ENCODE results near the gene NCSTN.

The NCSTN gene

DNA sequence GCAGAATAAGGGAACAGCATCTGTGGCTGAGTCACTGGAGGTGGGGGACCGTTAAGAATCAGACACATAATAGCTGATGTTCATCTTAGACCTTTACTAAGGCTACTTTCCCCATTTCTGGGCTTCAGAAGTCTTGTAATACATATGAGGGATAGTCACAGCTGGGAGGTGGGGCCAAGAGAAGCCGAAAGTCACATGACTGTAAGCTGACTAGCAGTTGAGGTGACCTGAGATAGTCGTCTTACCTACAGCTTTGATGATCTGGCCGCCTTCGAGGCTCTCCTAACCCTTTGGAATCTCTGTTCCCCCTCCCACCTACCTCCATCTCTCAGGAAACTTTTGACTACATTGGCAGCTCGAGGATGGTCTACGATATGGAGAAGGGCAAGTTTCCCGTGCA, 9.4 kb downstream of the NCSTN start:
- no peak overlapping the region for H3K9ac ChIP-seq (ENCODE audit: low read length)
- no peaks in the 10 kb centered on the region for H3K4me1 ChIP-seq (ENCODE audit: insufficient read depth, low read length)
- no peaks in the 10 kb centered on the region for H3K27me3 ChIP-seq (ENCODE audit: control insufficient read depth in 1 of 2, insufficient read depth in 2 of 2, low read length in 2 of 2)
- H3K27ac ChIP-seq (ENCODE audit: low read depth, low read length), result no peak overlapping the region
- no peak overlapping the region for H3K4me3 ChIP-seq (ENCODE audit: low read depth in 1 of 2, low read length in 2 of 2)
- H3K36me3 ChIP-seq (ENCODE audit: insufficient read depth, low read length), result peaks cover 96% of the 10 kb centered on the region
- no peaks in the 10 kb centered on the region for H3K9me3 ChIP-seq (ENCODE audit: low read length)

GRCh38 chr1:160353223-160353622, 10.0 kb downstream of the NCSTN start:
- no peaks in the 10 kb centered on the region for H3K9me3 ChIP-seq (ENCODE audit: low read length)
- no peaks in the 10 kb centered on the region for H3K27me3 ChIP-seq (ENCODE audit: control insufficient read depth in 1 of 2, insufficient read depth in 2 of 2, low read length in 2 of 2)
- peaks cover 96% of the 10 kb centered on the region for H3K36me3 ChIP-seq (ENCODE audit: insufficient read depth, low read length)
- no peaks in the 10 kb centered on the region for H3K4me1 ChIP-seq (ENCODE audit: insufficient read depth, low read length)
- no peak overlapping the region for H3K9ac ChIP-seq (ENCODE audit: low read length)
- H3K4me3 ChIP-seq (ENCODE audit: low read depth in 1 of 2, low read length in 2 of 2), result no peak overlapping the region
- no peak overlapping the region for H3K27ac ChIP-seq (ENCODE audit: low read depth, low read length)

GRCh38 chr1:160354388-160354985, 11.3 kb downstream of the NCSTN start:
- H3K27ac ChIP-seq (ENCODE audit: low read depth, low read length), result no peak overlapping the region

GRCh38 chr1:160357286-160358002, 14.3 kb downstream of the NCSTN start:
- Histone ChIP-seq H3K27me3 (ENCODE audit: control insufficient read depth in 1 of 2, insufficient read depth in 2 of 2, low read length in 2 of 2) (no peaks in the 10 kb centered on the region), H3K4me1 (ENCODE audit: insufficient read depth, low read length) (no peaks in the 10 kb centered on the region), H3K9ac (ENCODE audit: low read length) (no peak overlapping the region), H3K36me3 (ENCODE audit: insufficient read depth, low read length) (peaks cover 60% of the 10 kb centered on the region), H3K4me3 (ENCODE audit: low read depth in 1 of 2, low read length in 2 of 2) (no peak overlapping the region), H3K27ac (ENCODE audit: low read depth, low read length) (no peak overlapping the region), H3K9me3 (ENCODE audit: low read length) (no peaks in the 10 kb centered on the region)

More at GRCh38 chr1:160354388-160354985, 11.3 kb downstream of the NCSTN start:
- peaks cover 89% of the 10 kb centered on the region for H3K36me3 ChIP-seq (ENCODE audit: insufficient read depth, low read length)
- H3K4me3 ChIP-seq (ENCODE audit: low read depth in 1 of 2, low read length in 2 of 2), result no peak overlapping the region
- H3K9me3 ChIP-seq (ENCODE audit: low read length), result no peaks in the 10 kb centered on the region
- no peaks in the 10 kb centered on the region for H3K27me3 ChIP-seq (ENCODE audit: control insufficient read depth in 1 of 2, insufficient read depth in 2 of 2, low read length in 2 of 2)
- no peaks in the 10 kb centered on the region for H3K4me1 ChIP-seq (ENCODE audit: insufficient read depth, low read length)
- H3K9ac ChIP-seq (ENCODE audit: low read length), result no peak overlapping the region

DNA sequence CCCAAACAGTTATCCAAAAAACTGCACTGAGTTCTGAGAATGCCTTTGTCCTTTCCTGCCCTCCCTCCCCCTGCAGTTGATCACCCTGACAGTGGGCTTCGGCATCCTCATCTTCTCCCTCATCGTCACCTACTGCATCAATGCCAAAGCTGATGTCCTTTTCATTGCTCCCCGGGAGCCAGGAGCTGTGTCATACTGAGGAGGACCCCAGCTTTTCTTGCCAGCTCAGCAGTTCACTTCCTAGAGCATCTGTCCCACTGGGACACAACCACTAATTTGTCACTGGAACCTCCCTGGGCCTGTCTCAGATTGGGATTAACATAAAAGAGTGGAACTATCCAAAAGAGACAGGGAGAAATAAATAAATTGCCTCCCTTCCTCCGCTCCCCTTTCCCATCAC, 14.9 kb downstream of the NCSTN start:
- H3K27ac ChIP-seq (ENCODE audit: low read depth, low read length), result no peak overlapping the region
- no peaks in the 10 kb centered on the region for H3K9me3 ChIP-seq (ENCODE audit: low read length)

DNA sequence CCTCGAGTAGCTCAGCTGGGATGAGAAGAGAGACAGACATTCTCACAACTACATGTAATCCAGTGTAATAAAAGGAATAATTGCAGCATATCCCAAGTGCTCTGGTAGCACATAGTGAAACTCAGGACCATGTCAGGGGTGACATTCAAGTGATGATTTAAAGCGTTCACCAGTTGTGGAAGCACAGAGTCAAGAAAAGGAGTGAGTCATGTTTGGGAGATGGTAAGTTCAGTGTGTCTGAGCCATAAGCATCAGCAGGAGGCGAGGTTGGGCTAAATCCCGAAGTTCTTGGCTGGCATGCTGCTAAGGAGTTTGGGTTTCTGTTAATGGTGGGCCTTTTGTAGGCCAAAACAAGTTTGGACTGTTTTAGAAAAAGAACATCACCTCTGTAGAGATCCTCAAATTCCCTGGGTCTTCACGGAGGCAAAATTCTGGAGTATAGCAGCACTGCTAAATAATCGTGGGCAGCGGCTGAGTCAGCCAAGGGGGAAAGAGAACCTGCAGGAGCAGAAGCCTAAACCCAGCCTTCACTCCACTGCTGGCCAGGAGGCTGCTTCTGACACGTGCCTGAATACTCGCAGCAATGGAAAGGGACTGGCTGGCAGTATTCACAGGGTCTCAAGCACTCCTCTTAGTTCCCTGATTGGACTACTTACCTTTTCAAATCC, 16.5 kb downstream of the NCSTN start:
- no peaks in the 10 kb centered on the region for H3K27me3 ChIP-seq (ENCODE audit: control insufficient read depth in 1 of 2, insufficient read depth in 2 of 2, low read length in 2 of 2)
- H3K27ac ChIP-seq (ENCODE audit: low read depth, low read length), result no peak overlapping the region
- H3K36me3 ChIP-seq (ENCODE audit: insufficient read depth, low read length), result peaks cover 38% of the 10 kb centered on the region
- no peak overlapping the region for H3K9ac ChIP-seq (ENCODE audit: low read length)
- no peak overlapping the region for H3K4me3 ChIP-seq (ENCODE audit: low read depth in 1 of 2, low read length in 2 of 2)
- H3K9me3 ChIP-seq (ENCODE audit: low read length), result no peaks in the 10 kb centered on the region
- no peaks in the 10 kb centered on the region for H3K4me1 ChIP-seq (ENCODE audit: insufficient read depth, low read length)

More for the DNA sequence above, 14.9 kb downstream of the NCSTN start:
- no peak overlapping the region for H3K9ac ChIP-seq (ENCODE audit: low read length)
- no peaks in the 10 kb centered on the region for H3K4me1 ChIP-seq (ENCODE audit: insufficient read depth, low read length)
- no peak overlapping the region for H3K4me3 ChIP-seq (ENCODE audit: low read depth in 1 of 2, low read length in 2 of 2)
- peaks cover 54% of the 10 kb centered on the region for H3K36me3 ChIP-seq (ENCODE audit: insufficient read depth, low read length)
- no peaks in the 10 kb centered on the region for H3K27me3 ChIP-seq (ENCODE audit: control insufficient read depth in 1 of 2, insufficient read depth in 2 of 2, low read length in 2 of 2)

GRCh38 chr1:160360227-160360695, 17.1 kb downstream of the NCSTN start:
- no peak overlapping the region for H3K9ac ChIP-seq (ENCODE audit: low read length)
- H3K9me3 ChIP-seq (ENCODE audit: low read length), result no peaks in the 10 kb centered on the region
- H3K4me3 ChIP-seq (ENCODE audit: low read depth in 1 of 2, low read length in 2 of 2), result no peak overlapping the region
- H3K27me3 ChIP-seq (ENCODE audit: control insufficient read depth in 1 of 2, insufficient read depth in 2 of 2, low read length in 2 of 2), result no peaks in the 10 kb centered on the region
- H3K36me3 ChIP-seq (ENCODE audit: insufficient read depth, low read length), result peaks cover 32% of the 10 kb centered on the region
- H3K4me1 ChIP-seq (ENCODE audit: insufficient read depth, low read length), result no peaks in the 10 kb centered on the region
- no peak overlapping the region for H3K27ac ChIP-seq (ENCODE audit: low read depth, low read length)

DNA sequence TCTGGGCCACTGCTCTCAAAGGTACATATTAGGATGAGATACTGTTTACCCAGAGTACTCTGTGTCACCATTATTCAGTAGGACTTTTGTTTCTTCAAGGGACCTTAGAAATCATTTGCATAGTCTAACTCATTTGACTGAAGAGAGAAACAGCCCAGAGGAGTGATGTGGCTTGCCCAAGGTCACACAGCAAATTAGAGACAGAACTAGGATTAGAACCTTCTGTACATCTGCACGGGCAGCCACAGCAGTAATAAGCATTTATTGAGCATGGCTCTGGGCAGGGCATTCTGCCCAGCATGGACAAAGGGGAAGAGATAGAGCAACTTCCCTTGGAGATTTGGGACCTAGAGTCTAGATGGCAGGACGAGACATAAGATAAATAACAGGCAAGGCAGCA, 18.0 kb downstream of the NCSTN start:
- Histone ChIP-seq H3K4me3 (ENCODE audit: low read depth in 1 of 2, low read length in 2 of 2) (no peak overlapping the region), H3K9ac (ENCODE audit: low read length) (no peak overlapping the region), H3K27ac (ENCODE audit: low read depth, low read length) (no peak overlapping the region), H3K27me3 (ENCODE audit: control insufficient read depth in 1 of 2, insufficient read depth in 2 of 2, low read length in 2 of 2) (no peaks in the 10 kb centered on the region), H3K9me3 (ENCODE audit: low read length) (no peaks in the 10 kb centered on the region), H3K36me3 (ENCODE audit: insufficient read depth, low read length) (peaks cover 23% of the 10 kb centered on the region), H3K4me1 (ENCODE audit: insufficient read depth, low read length) (no peaks in the 10 kb centered on the region)

- Histone ChIP-seq H3K4me3 (ENCODE audit: low read depth in 1 of 2, low read length in 2 of 2) (no peak overlapping the region), H3K4me1 (ENCODE audit: insufficient read depth, low read length) (no peaks in the 10 kb centered on the region), H3K36me3 (ENCODE audit: insufficient read depth, low read length) (peaks cover 17% of the 10 kb centered on the region), H3K9me3 (ENCODE audit: low read length) (no peaks in the 10 kb centered on the region), H3K9ac (ENCODE audit: low read length) (no peak overlapping the region), H3K27me3 (ENCODE audit: control insufficient read depth in 1 of 2, insufficient read depth in 2 of 2, low read length in 2 of 2) (no peaks in the 10 kb centered on the region), H3K27ac (ENCODE audit: low read depth, low read length) (no peak overlapping the region)
Observed at GRCh38 chr1:160361814-160362167, 18.6 kb downstream of the NCSTN start.

- Histone ChIP-seq H3K27ac (ENCODE audit: low read depth, low read length) (no peak overlapping the region), H3K4me1 (ENCODE audit: insufficient read depth, low read length) (no peaks in the 10 kb centered on the region), H3K9ac (ENCODE audit: low read length) (no peak overlapping the region), H3K27me3 (ENCODE audit: control insufficient read depth in 1 of 2, insufficient read depth in 2 of 2, low read length in 2 of 2) (no peaks in the 10 kb centered on the region), H3K9me3 (ENCODE audit: low read length) (no peaks in the 10 kb centered on the region), H3K36me3 (ENCODE audit: insufficient read depth, low read length) (peaks cover 12% of the 10 kb centered on the region), H3K4me3 (ENCODE audit: low read depth in 1 of 2, low read length in 2 of 2) (no peak overlapping the region)
Observed at GRCh38 chr1:160362168-160362957, 19.2 kb downstream of the NCSTN start.

DNA sequence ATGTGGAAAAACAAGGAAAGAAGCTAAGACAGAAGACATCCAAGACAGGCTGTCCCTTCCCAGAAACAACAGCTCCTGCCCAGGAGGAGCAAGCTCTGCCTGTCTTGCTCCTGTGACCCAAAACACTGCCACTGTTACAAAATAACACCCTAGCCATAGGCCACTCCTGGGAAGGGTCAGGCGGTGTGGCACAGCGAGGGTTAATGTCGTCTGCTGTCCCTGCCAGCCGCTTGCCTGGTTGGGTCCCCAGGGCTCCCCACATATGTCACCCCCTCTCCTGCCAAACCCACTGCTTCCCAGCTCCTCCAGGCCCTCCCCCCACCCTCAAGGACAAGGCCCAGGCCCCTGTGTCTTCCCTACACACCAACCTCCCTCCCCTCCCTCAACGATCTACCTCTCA, 19.8 kb downstream of the NCSTN start:
- no peak overlapping the region for H3K27ac ChIP-seq (ENCODE audit: low read depth, low read length)
- no peak overlapping the region for H3K4me3 ChIP-seq (ENCODE audit: low read depth in 1 of 2, low read length in 2 of 2)
- H3K9ac ChIP-seq (ENCODE audit: low read length), result no peak overlapping the region
- no peaks in the 10 kb centered on the region for H3K4me1 ChIP-seq (ENCODE audit: insufficient read depth, low read length)
- no peaks in the 10 kb centered on the region for H3K9me3 ChIP-seq (ENCODE audit: low read length)
- H3K36me3 ChIP-seq (ENCODE audit: insufficient read depth, low read length), result peaks cover 6% of the 10 kb centered on the region
- no peaks in the 10 kb centered on the region for H3K27me3 ChIP-seq (ENCODE audit: control insufficient read depth in 1 of 2, insufficient read depth in 2 of 2, low read length in 2 of 2)

All from muscle layer of colon (tissue), 2 donors.